HG02938 (cell line): Measurements from ENCODE around the gene USP34.
"Not testable (repeated sequence)": the region's sequence is repeated elsewhere in the genome, so short reads cannot be mapped to it uniquely, and the experiment has no call there.

Experiments used
- ATAC-seq: cut with Tn5 transposase; IDR thresholded peaks from one replicate; pipeline ENCODE4 v1.9.1; 2021; ENCODE audit warnings: mild to moderate bottlenecking, moderate library complexity; ENCODE audit not compliant: unreplicated experiment

USP34 gene

DNA sequence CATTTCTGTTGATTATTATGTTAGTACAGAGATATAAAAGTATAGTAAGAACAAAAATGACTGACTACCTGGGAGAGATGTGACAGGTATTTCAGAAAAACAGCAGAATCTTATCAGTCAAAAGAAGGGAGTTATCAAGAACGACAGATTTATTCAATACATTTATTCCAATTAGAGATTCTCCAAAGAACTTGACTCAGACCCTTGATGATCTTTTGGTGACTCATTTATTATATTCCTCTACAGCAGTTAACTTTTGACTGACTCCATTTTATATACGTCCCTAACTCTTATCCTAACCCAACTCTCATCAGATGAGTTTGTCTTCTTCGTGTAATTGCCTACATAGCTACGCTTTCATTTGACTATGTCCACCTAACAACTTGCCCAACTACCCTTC is 217.8 kb downstream of the USP34 start:
- no peak for ATAC-seq

DNA sequence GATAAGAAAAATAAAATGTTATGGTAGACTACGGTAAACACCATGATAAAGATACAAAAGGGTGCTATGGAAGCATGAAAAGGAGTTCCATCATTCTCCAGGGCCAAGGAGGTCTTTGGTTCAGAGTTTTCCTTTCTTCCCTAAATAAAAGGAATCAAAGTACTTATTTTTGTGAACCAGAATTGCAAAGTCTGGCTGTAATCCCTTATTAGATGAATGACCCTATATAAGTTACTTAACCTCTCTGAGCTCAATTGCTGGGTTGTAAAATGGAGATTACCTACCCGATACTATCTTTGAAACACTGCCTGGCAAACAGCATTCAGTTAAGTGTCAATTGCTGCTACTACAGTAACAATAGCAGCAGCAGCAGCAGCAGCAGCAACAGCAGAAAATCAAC is 218.9 kb downstream of the USP34 start:
- ATAC-seq = no peak

DNA sequence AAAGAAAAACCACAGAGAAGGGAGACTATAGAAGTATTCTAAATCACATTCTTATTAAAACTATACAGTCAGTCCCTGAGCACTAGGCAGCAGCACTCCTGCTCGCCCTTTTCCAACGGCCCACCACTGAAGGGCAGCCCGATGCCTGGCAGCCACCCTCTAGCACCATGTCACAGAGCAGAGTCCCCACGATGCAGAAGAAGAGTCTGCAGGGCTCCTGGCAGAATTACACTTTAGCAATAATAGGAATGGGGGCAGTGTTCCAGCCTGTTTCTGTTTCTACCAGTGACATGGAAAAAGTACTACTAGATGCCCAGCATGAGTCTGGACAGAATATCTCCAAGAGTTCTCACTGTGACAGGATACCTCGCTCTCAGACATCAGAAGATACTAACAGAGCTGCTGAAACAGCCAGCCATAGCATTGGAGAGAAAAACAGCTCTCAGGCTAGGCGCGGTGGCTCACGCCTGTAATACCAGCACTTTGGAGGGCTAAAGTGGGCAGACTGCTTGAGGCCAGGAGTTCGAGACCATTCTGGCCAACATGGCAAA is 221.3 kb downstream of the USP34 start:
- no peak for ATAC-seq

DNA sequence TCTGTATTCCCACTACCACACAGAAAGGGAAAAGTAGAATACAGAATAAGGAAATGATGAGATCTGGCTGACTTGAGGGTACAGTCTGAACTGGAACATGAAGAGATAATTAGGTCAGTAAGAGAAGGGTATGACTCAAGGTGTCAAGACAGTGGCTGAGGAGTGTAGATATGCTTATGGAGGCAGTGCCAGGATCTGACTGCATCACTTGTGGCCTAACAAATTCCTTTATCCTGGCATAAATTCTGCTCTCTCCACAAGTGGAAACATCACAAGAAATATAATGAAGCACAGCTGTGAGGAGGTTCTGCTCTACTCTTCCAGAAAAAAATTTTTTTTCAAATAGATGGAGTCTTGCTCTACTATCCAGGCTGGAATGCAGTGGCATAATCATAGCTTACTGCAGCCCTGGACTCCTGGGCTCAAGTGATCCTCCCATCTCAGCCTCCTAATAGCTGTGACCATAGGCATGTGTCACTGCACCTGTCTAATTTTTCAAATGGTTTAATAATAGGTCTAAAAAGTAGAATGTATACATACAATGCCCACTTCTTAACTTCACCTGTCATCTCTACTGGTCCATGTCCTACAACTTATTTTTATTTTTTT is 223.6 kb downstream of the USP34 start:
- ATAC-seq = no peak

GRCh38 chr2:61244694-61245093 is 226.2 kb downstream of the USP34 start:
- ATAC-seq = no peak

DNA sequence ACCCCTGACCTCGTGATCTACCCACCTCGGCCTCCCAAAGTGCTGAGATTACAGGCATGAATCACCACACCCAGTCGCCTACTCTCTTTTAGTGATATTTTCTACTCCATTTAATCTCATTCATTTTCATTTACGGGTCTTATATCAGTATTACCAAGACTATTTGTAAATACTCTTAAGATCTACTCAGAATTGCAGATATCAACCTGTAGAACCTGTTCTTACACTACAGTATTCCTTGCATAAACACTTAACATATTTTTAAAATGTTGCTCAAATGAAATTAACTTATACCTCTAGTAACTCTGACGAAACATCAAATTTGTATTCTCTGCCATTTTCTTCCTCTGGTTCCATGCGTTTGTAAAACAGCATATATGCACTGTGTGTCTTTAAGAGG is 229.6 kb downstream of the USP34 start:
- no peak for ATAC-seq

- ATAC-seq = no peak
Measured at GRCh38 chr2:61238219-61239012, 232.5 kb downstream of the USP34 start.

- ATAC-seq = no peak
Measured at GRCh38 chr2:61235716-61236115, 235.2 kb downstream of the USP34 start.

GRCh38 chr2:61233581-61233980 is 237.3 kb downstream of the USP34 start:
- ATAC-seq = no peak

DNA sequence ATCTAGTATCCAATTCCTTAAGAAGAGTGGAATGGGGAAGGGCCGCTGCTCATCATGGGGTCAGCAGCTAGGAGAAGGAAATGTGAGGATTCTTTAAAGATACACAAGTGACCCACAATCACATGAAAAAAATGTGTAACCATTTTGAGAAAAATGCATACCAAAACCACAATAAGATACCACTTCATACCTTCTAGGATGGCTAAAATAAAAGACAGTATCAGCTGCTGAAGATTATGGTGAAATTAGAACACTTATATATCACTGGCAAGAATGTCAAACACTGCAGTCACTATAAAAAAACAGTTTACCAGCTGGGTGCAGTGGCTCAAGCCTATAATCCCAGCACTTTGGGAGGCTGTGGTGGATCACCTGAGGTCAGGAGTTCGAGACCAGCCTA is 241.0 kb downstream of the USP34 start:
- ATAC-seq = no peak

DNA sequence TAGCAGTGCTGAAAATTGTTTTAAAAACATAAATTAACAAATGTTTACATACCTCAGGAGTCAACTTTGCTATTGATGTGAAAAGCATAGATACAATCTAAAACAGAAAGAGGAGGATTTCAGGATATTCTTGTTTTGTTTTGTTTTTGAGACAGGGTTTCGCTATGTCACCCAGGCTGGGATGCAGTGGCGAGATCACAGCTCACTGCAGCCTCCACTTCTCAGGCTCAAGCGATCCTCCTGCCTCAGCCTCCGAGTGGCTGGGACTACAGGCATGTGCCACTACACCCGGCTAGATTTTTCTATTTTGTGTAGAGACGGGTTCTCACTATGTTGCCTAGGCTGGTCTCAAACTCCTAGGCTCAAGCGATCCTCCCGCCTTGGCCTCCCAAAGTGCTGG is 248.3 kb downstream of the USP34 start:
- ATAC-seq = no peak

GRCh38 chr2:61221819-61222218 is 249.1 kb downstream of the USP34 start:
- no peak for ATAC-seq

DNA sequence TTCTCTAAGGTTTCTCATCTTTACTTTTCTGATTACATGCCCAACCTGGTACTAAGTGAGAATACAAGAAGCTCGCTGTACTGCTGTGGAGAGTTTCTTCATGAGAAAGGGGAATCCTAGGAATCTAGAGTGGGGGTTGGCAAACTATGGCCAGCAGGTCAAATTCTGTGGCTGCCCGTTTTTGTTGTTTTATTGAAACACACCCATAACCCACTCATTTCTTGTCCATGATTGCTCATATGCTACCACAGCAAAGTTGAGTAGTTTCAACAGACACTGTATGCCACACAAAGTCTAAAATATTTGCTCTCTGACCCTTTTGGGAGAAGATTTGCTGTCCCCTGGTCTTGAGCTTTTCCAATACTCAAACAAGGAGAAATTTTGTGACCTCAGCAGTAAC is 250.1 kb downstream of the USP34 start:
- no peak for ATAC-seq

DNA sequence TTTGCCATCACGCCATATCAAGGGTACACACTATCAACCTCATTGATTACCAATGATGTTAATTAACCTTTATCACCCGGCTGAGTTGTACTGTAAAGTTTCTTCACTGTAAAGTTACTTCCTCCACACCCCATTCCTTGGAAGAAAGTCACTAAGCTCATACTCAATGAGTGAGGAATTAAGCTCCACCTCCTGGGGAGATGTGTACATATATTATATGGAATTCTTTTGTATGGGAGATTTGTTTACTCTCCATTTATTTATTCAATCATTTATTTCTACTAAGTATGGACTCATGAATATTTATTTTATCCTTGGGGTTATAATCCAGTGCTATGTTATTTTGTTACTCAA is 252.1 kb downstream of the USP34 start:
- ATAC-seq = no peak

DNA sequence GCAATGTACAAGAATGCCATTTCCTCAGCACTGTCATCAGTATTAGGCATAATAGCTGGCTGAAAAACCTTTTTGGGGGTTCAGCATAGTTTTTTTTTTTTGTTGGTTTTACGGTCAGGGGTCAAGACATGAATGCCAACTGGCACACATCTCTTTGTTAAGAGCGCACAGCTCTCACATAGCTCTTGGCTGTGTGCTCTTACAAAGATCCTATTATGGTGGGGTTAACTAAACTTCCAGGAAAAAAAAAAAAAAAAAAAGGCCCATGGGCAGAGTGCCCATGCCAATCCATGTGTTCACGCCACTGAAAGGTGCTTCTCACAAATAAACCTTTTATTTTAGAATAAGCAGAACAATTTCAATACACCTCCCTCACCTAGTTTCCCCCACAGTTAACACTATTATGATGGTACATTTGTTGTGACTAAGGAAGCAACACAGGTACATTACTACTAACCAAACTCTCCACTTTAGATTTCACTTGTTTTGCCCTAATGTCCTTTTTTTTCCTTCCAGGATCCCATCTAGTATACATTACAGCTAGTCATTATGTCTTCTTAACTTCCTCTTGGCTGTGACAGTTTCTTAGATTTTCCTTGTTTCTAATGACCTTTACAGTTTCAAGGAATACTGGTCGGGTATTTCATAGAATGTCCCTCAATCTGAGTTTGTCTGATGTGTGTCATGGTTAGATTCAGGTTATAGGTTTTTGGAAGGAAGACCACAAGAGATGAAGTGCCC is 252.6 kb downstream of the USP34 start:
- ATAC-seq = no peak

DNA sequence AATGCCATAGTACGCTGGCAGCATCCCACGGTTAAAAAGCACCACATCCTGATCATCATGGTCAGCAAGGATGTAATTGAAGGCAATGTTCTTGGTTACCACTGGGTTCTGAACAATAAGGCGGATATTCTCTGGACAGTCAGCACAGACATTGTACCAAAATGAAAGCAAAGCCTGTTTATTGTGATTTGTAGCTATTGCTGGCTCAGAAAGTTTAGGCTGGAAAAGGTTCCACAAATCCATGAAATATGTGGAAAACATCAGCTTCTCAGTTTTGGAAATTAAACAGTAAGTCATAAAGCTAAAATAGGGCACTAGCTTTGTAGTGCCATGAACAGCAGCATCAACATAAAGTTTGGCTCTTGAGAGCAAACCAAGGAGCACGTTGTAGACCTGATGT is 256.7 kb downstream of the USP34 start:
- ATAC-seq = no peak

GRCh38 chr2:61210332-61210981 is 260.4 kb downstream of the USP34 start:
- no peak for ATAC-seq

DNA sequence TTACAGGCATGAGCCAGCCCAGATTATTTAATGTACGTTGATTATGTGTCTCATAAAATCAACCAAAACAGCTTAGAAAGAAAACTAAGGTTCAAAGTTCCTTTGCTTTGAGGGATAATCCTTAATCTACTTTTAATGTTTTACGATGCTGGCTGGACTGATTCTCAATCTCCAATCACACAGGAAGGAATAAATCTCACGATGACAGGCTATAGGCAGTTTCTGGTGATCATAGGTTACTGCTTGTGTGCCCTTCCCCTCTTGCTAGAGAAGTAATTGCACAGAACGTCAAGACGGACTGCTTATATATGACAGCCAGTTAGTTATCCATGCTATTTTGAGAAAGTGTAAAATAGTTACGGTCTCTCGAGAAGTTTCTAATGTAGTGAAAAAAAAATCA is 265.8 kb downstream of the USP34 start:
- no peak for ATAC-seq

- no peak for ATAC-seq
Measured at GRCh38 chr2:61196671-61197070, 274.2 kb downstream of the USP34 start.

GRCh38 chr2:61194646-61195045 is 276.2 kb downstream of the USP34 start:
- not testable (repeated sequence) for ATAC-seq
